ELR (cell line): Measurements from ENCODE around the gene FBRS.
"Not testable (repeated sequence)": the region's sequence is repeated elsewhere in the genome, so short reads cannot be mapped to it uniquely, and the experiment has no call there.

Experiments used
- DNase-seq: peaks from one replicate; pipeline ENCODE4 v3.0.0-alpha.2; 2015; ENCODE audit warnings: low read depth

Gene FBRS

GRCh38 chr16:30665155-30665829 lies 7.1 kb downstream of the FBRS start:
- no peak for DNase-seq

- no peak for DNase-seq
Measured at GRCh38 chr16:30665830-30666190, 7.6 kb downstream of the FBRS start.

- peak; percentile 39 for DNase-seq
Measured at GRCh38 chr16:30666681-30667080, 8.4 kb downstream of the FBRS start.

GRCh38 chr16:30667361-30667905 lies 9.2 kb downstream of the FBRS start:
- no peak for DNase-seq

- no peak for DNase-seq
Measured at GRCh38 chr16:30668393-30668792, 10.2 kb downstream of the FBRS start.

GRCh38 chr16:30669026-30669902 lies 11.0 kb downstream of the FBRS start:
- no peak for DNase-seq

GRCh38 chr16:30669903-30670824 lies 11.9 kb downstream of the FBRS start:
- no peak for DNase-seq

- no peak for DNase-seq
Measured at GRCh38 chr16:30675143-30675542, 16.9 kb downstream of the FBRS start.

GRCh38 chr16:30677931-30678585 lies 19.8 kb downstream of the FBRS start:
- DNase-seq = no peak

GRCh38 chr16:30678586-30678970 lies 20.3 kb downstream of the FBRS start:
- DNase-seq = no peak

GRCh38 chr16:30680326-30680725 lies 22.1 kb downstream of the FBRS start:
- DNase-seq = no peak

- no peak for DNase-seq
Measured at GRCh38 chr16:30688701-30689100, 30.5 kb downstream of the FBRS start.

GRCh38 chr16:30691907-30692306 lies 33.7 kb downstream of the FBRS start:
- DNase-seq = no peak

- DNase-seq = no peak
Measured at GRCh38 chr16:30692396-30693064, 34.3 kb downstream of the FBRS start.

- peak; percentile 36 for DNase-seq
Measured at GRCh38 chr16:30694926-30695693, 36.9 kb downstream of the FBRS start.

GRCh38 chr16:30696646-30697045 lies 38.4 kb downstream of the FBRS start:
- not testable (repeated sequence) for DNase-seq

- DNase-seq = peak; percentile 97
Measured at GRCh38 chr16:30697264-30698138, 39.3 kb downstream of the FBRS start.

GRCh38 chr16:30698139-30698815 lies 40.0 kb downstream of the FBRS start:
- DNase-seq = peak; percentile 93
